ENCODE data around the gene RIBC2.
"Not testable (repeated sequence)": the region's sequence is repeated elsewhere in the genome, so short reads cannot be mapped to it uniquely, and the experiment has no call there.

The RIBC2 gene

GRCh38 chr22:45460288-45461109 is 47.0 kb downstream of the RIBC2 start:
- peak; percentile 45 for DNase-seq (ENCODE audit: low read depth)
- TF ChIP-seq, protein P1, sequence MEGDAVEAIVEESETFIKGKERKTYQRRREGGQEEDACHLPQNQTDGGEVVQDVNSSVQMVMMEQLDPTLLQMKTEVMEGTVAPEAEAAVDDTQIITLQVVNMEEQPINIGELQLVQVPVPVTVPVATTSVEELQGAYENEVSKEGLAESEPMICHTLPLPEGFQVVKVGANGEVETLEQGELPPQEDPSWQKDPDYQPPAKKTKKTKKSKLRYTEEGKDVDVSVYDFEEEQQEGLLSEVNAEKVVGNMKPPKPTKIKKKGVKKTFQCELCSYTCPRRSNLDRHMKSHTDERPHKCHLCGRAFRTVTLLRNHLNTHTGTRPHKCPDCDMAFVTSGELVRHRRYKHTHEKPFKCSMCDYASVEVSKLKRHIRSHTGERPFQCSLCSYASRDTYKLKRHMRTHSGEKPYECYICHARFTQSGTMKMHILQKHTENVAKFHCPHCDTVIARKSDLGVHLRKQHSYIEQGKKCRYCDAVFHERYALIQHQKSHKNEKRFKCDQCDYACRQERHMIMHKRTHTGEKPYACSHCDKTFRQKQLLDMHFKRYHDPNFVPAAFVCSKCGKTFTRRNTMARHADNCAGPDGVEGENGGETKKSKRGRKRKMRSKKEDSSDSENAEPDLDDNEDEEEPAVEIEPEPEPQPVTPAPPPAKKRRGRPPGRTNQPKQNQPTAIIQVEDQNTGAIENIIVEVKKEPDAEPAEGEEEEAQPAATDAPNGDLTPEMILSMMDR (IDR thresholded peaks at IDR 0.05; ENCODE audit: control insufficient read depth, insufficient read depth, low read depth, low read length, missing control alignments): no peak
- H3K4me3 ChIP-seq (ENCODE audit: control insufficient read depth, low read depth, low read length): no peak overlapping the region

DNA sequence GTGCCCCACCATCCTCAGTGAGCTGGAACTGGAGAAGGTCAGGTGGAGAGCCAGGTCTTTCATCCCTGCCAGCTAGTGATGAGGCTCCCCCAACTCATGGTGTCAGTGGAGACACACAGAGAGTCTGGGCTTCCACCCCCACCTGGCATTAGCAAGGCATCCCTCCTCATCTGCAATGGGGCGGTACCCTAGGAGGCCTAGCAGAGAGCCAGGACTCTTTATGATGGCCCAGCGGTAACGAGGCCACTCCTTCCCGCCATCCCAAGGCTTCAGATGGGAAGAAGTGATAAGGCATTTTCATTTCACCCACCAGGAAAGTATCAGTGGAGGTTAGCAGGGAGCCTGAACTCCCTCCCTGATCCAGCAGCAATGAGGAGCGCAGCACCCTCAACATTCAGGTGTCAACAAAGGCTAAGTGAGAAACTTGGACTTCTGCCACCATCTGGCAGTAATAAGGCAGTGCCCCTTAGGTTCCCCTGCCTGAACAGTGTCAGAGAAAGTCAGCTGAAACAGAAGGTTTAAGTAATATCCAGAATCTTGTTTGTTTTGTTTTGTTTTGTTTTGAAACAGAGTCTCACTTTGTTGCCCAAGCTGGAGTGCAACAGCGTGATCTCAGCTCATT is 48.7 kb downstream of the RIBC2 start:
- no peak for DNase-seq (ENCODE audit: low read depth)
- TF ChIP-seq, protein P1 (IDR thresholded peaks at IDR 0.05; ENCODE audit: control insufficient read depth, insufficient read depth, low read depth, low read length, missing control alignments): no peak
- no peak overlapping the region for H3K4me3 ChIP-seq (ENCODE audit: control insufficient read depth, low read depth, low read length)

- not testable (repeated sequence) for DNase-seq (ENCODE audit: low read depth); H3K4me3 ChIP-seq (ENCODE audit: control insufficient read depth, low read depth, low read length)
Measured at GRCh38 chr22:45463691-45464090, 50.2 kb downstream of the RIBC2 start.

GRCh38 chr22:45465633-45466032 is 52.1 kb downstream of the RIBC2 start:
- DNase-seq (ENCODE audit: low read depth): no peak
- no peak overlapping the region for H3K4me3 ChIP-seq (ENCODE audit: control insufficient read depth, low read depth, low read length)
- TF ChIP-seq, protein P1 (IDR thresholded peaks at IDR 0.05; ENCODE audit: control insufficient read depth, insufficient read depth, low read depth, low read length, missing control alignments): no peak

DNA sequence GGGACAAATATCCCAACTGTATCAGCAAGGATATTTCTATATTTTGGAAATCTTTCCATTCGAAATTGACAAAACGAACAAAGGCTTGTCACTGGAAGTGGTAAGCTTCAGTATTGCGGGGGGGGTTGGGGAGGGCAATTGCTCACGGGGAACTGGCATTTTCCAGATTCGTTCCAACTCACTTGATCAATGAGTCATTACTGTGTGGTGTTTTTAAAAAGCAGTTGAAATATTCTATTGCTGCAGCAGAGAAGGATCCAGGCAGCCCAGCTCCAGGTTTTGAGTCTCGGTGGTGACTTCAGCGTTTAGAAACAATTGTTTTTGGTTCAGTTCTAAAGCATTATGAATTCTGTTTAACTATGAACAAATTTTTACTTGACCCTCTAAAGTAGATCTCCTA is 55.4 kb downstream of the RIBC2 start:
- no peak overlapping the region for H3K4me3 ChIP-seq (ENCODE audit: control insufficient read depth, low read depth, low read length)
- DNase-seq (ENCODE audit: low read depth): no peak
- TF ChIP-seq, protein P1 (IDR thresholded peaks at IDR 0.05; ENCODE audit: control insufficient read depth, insufficient read depth, low read depth, low read length, missing control alignments): no peak

- no peak overlapping the region for H3K4me3 ChIP-seq (ENCODE audit: control insufficient read depth, low read depth, low read length)
- peak; percentile 62 for DNase-seq (ENCODE audit: low read depth)
- TF ChIP-seq, protein P1 (IDR thresholded peaks at IDR 0.05; ENCODE audit: control insufficient read depth, insufficient read depth, low read depth, low read length, missing control alignments): no peak
Measured at GRCh38 chr22:45469281-45470073, 56.0 kb downstream of the RIBC2 start.

All from AG09309 (cell line).